ENCODE measurements around the gene TSC22D1. TPM values are rescaled to one million over a fixed set of nuclear protein-coding genes. Genes with fewer than 3 reads are reported as not detected.

Gene TSC22D1
- total RNA-seq, 2 donors from 2014 or later = 95.9 to 107 TPM

GRCh38 chr13:44388427-44389059 lies 187.6 kb downstream of the TSC22D1 start:
- Mint-ChIP-seq H3K4me3 (no peak overlapping the region), H3K9me3 (no peaks in the 10 kb centered on the region), H3K27me3 (ENCODE audit: insufficient read depth) (peaks cover 15% of the 10 kb centered on the region), H3K27ac (peak overlapping the region; percentile 20), H3K36me3 (ENCODE audit: low read depth) (no peaks in the 10 kb centered on the region), H3K4me1 (peaks cover 64% of the 10 kb centered on the region)
- Histone ChIP-seq H3K4me3 (ENCODE audit: low read length) (no peak overlapping the region), H3K9me3 (ENCODE audit: control insufficient read depth, low read length) (no peaks in the 10 kb centered on the region), H3K4me1 (ENCODE audit: control insufficient read depth, insufficient read depth, low read length) (peaks cover 22% of the 10 kb centered on the region), H3K9ac (ENCODE audit: extremely low read depth, low read length, poor library complexity, severe bottlenecking) (no peak overlapping the region), H3K27ac (ENCODE audit: low read depth, low read length) (no peak overlapping the region), H3K27me3 (ENCODE audit: control insufficient read depth, insufficient read depth, low read length, poor library complexity, severe bottlenecking) (no peaks in the 10 kb centered on the region), H3K36me3 (ENCODE audit: control insufficient read depth, insufficient read depth, low read length) (no peaks in the 10 kb centered on the region)
- TF ChIP-seq, protein P1, sequence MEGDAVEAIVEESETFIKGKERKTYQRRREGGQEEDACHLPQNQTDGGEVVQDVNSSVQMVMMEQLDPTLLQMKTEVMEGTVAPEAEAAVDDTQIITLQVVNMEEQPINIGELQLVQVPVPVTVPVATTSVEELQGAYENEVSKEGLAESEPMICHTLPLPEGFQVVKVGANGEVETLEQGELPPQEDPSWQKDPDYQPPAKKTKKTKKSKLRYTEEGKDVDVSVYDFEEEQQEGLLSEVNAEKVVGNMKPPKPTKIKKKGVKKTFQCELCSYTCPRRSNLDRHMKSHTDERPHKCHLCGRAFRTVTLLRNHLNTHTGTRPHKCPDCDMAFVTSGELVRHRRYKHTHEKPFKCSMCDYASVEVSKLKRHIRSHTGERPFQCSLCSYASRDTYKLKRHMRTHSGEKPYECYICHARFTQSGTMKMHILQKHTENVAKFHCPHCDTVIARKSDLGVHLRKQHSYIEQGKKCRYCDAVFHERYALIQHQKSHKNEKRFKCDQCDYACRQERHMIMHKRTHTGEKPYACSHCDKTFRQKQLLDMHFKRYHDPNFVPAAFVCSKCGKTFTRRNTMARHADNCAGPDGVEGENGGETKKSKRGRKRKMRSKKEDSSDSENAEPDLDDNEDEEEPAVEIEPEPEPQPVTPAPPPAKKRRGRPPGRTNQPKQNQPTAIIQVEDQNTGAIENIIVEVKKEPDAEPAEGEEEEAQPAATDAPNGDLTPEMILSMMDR (conservative IDR thresholded peaks at IDR 0.05) = peak; percentile 19
- DNase-seq = peak; percentile 84
- 32 to 40% methylated on average over 3 to 6 of the region's 7 CpGs for WGBS, 2 experiments (ENCODE audit: insufficient coverage in 1 of 2, insufficient read length in 1 of 2)

DNA sequence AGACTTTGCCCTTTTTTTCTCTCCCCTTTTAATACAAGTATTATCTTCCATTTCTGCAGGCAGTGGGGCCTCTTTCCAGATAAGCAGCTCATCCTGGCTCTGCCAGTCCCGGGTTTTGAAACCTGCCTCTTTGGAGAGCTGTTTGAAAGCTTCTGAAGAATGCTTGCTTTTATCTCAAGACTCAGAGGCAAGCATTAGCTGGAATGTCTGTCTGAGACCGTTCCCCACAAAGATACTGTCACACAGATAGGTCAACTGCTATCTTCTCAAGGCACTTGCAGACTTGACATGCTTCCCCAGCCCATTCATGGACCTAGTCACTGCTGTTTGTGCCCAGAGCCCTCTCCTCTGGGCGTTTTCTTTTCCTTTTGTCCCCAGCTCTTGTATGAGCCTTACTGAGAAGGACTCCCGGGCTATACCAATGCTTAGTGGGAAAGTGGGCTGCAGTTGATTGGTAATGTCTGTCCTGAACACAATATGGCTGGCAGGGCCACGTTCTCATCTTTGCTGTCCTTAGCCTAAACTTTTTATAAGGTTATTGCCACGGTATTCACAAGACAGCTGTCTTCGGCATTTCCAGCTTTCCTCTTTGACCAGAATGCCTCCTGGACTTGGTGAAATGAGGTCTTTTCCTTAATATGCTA lies 189.1 kb downstream of the TSC22D1 start:
- H3K4me1 Mint-ChIP-seq = peaks cover 59% of the 10 kb centered on the region
- TF ChIP-seq, protein P1 (conservative IDR thresholded peaks at IDR 0.05) = no peak
- no peaks in the 10 kb centered on the region for H3K27me3 ChIP-seq (ENCODE audit: control insufficient read depth, insufficient read depth, low read length, poor library complexity, severe bottlenecking)
- peaks cover 22% of the 10 kb centered on the region for H3K4me1 ChIP-seq (ENCODE audit: control insufficient read depth, insufficient read depth, low read length)
- no peak overlapping the region for H3K4me3 Mint-ChIP-seq
- peak overlapping the region; percentile 0 for H3K27ac Mint-ChIP-seq
- H3K9me3 ChIP-seq (ENCODE audit: control insufficient read depth, low read length) = no peaks in the 10 kb centered on the region
- peaks cover 12% of the 10 kb centered on the region for H3K27me3 Mint-ChIP-seq (ENCODE audit: insufficient read depth)
- 63 to 64% methylated on average over 5 to 7 of the region's 7 CpGs for WGBS, 2 experiments (ENCODE audit: insufficient coverage in 1 of 2, insufficient read length in 1 of 2)
- DNase-seq = no peak
- H3K4me3 ChIP-seq (ENCODE audit: low read length) = no peak overlapping the region
- no peak overlapping the region for H3K9ac ChIP-seq (ENCODE audit: extremely low read depth, low read length, poor library complexity, severe bottlenecking)
- H3K27ac ChIP-seq (ENCODE audit: low read depth, low read length) = peak overlapping the region; percentile 5
- H3K9me3 Mint-ChIP-seq = no peaks in the 10 kb centered on the region
- H3K36me3 Mint-ChIP-seq (ENCODE audit: low read depth) = no peaks in the 10 kb centered on the region
- H3K36me3 ChIP-seq (ENCODE audit: control insufficient read depth, insufficient read depth, low read length) = no peaks in the 10 kb centered on the region

DNA sequence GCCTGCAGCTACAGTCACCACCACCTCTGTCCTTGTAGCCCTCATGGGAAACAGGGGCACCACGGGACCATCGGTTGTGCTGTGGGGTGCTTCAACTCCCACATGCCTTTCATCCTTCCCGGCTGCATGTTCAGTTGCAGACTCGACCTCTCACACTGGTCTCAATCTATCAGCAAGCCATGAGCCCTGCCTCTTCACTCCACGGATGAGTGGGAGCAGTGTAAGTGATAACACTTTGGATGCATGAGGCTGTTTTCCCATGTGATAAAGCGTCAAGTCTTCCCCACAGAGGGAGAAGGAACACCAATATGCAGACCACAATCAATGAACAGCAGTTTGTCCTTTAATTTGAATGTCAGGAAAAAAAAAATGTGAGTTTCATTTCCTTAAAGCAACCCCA lies 190.3 kb downstream of the TSC22D1 start:
- Mint-ChIP-seq H3K4me1 (peaks cover 57% of the 10 kb centered on the region), H3K36me3 (ENCODE audit: low read depth) (no peaks in the 10 kb centered on the region), H3K27ac (no peak overlapping the region), H3K9me3 (no peaks in the 10 kb centered on the region), H3K4me3 (no peak overlapping the region), H3K27me3 (ENCODE audit: insufficient read depth) (peaks cover 12% of the 10 kb centered on the region)
- no peaks in the 10 kb centered on the region for H3K27me3 ChIP-seq (ENCODE audit: control insufficient read depth, insufficient read depth, low read length, poor library complexity, severe bottlenecking)
- no peak overlapping the region for H3K9ac ChIP-seq (ENCODE audit: extremely low read depth, low read length, poor library complexity, severe bottlenecking)
- no peaks in the 10 kb centered on the region for H3K9me3 ChIP-seq (ENCODE audit: control insufficient read depth, low read length)
- H3K36me3 ChIP-seq (ENCODE audit: control insufficient read depth, insufficient read depth, low read length) = no peaks in the 10 kb centered on the region
- DNase-seq = no peak
- no peak overlapping the region for H3K27ac ChIP-seq (ENCODE audit: low read depth, low read length)
- TF ChIP-seq, protein P1 (conservative IDR thresholded peaks at IDR 0.05) = no peak
- H3K4me3 ChIP-seq (ENCODE audit: low read length) = no peak overlapping the region
- H3K4me1 ChIP-seq (ENCODE audit: control insufficient read depth, insufficient read depth, low read length) = peaks cover 20% of the 10 kb centered on the region
- 86 to 96% methylated on average over 4 to 6 of the region's 6 CpGs for WGBS, 2 experiments (ENCODE audit: insufficient coverage in 1 of 2, insufficient read length in 1 of 2)
